A549 (cell line): Measurements from ENCODE around the gene RYR1. TPM values are rescaled to one million over a fixed set of nuclear protein-coding genes. Genes with fewer than 3 reads are reported as not detected.
A peak's percentile ranks its signal among the peaks of the same experiment; 100 is the strongest.
"Not testable (repeated sequence)": the region's sequence is repeated elsewhere in the genome, so short reads cannot be mapped to it uniquely, and the experiment has no call there.

Experiments used
- ATAC-seq, 2 experiments: fragments of 200-7000 bp in 1 of 2; fragments of >200 bp in 1 of 2; cut with Nextera tagmentation in 1 of 2; cut with Tn5 transposase in 1 of 2; 3 replicates each; pipeline versions ENCODE4 v1.8.0 to v1.9.1; 2018 to 2020; ENCODE audit warnings: mild to moderate bottlenecking in 1 of 2, moderate library complexity in 1 of 2
- CTCF ChIA-PET: fragments of 300-600 bp; sonication (Branson Sonifier 250); formaldehyde crosslinking; extraction: SDS; loops from one replicate; lab custom pipeline; 2021; ENCODE audit warnings: antibody characterized with exemption, inconsistent platforms; lab: Yijun Ruan, JAX
- POLR2A ChIA-PET: fragments of 350-600 bp; formaldehyde crosslinking; extraction: SDS; loops from one replicate; lab custom pipeline; 2021; ENCODE audit warnings: antibody characterized with exemption, inconsistent platforms; lab: Yijun Ruan, JAX
- DNase-seq, 2 experiments: peaks; one replicate each; pipeline versions ENCODE4 v3.0.0 to v3.0.0-alpha.2; 2011 to 2016; ENCODE audit warnings: low read depth in 1 of 2, low spot score in 1 of 2
- FAIRE-seq: peaks from 2 replicates; lab custom pipeline; 2011; peaks lifted over from hg19 to GRCh38; lab: Jason Lieb, UNC
- H3K27ac ChIP-seq, 2 experiments: fragments of >200 bp; sonication (Bioruptor Twin); formaldehyde crosslinking; 3 replicates each; pipeline ENCODE4 v1.5.1; 2016 to 2017
- H3K4me1 ChIP-seq: fragments of >200 bp; sonication (Bioruptor Twin); formaldehyde crosslinking; 3 replicates; pipeline ENCODE4 v1.6.1; 2016
- H3K4me2 ChIP-seq: fragments of >200 bp; sonication (Bioruptor Twin); formaldehyde crosslinking; 3 replicates; pipeline ENCODE4 v1.6.1; 2016
- H3K4me3 ChIP-seq: fragments of >200 bp; sonication (Bioruptor Twin); formaldehyde crosslinking; 3 replicates; pipeline ENCODE4 v1.5.1; 2016
- H3K9me3 ChIP-seq: fragments of >200 bp; sonication (Bioruptor Twin); formaldehyde crosslinking; 3 replicates; pipeline ENCODE4 v1.6.1; 2016
- CHD2 ChIP-seq: fragments of 150-350 bp; IDR thresholded peaks from 2 replicates; pipeline ENCODE4 v1.6.1; 2014; ENCODE audit warnings: low read length; ENCODE audit not compliant: partially characterized antibody
- ELK1 ChIP-seq: fragments of 150-350 bp; IDR thresholded peaks from 2 replicates; pipeline ENCODE4 v1.6.1; 2014; ENCODE audit warnings: low read depth, mild to moderate bottlenecking, low read length
- FOSL2 ChIP-seq, 2 experiments: fragments of 450-650 bp in 1 of 2; fragments of >200 bp in 1 of 2; sonication (Bioruptor Twin) in 1 of 2; formaldehyde crosslinking; IDR thresholded peaks; 2 replicates each; pipeline versions ENCODE4 v1.5.0 to v1.6.1; 2016 to 2020; ENCODE audit warnings: mild to moderate bottlenecking in 1 of 2, moderate library complexity in 1 of 2
- GATA3 ChIP-seq: IDR thresholded peaks from 2 replicates; pipeline ENCODE4 v1.6.1; 2012; ENCODE audit warnings: borderline replicate concordance
- HEYL ChIP-seq: fragments of 250-450 bp; sonication (Bioruptor Pico); IDR thresholded peaks from 2 replicates; pipeline ENCODE4 v1.8.0; 2021; ENCODE audit warnings: mild to moderate bottlenecking, moderate library complexity
- JUN ChIP-seq, 2 experiments: fragments of >200 bp; sonication (Bioruptor Twin); formaldehyde crosslinking; IDR thresholded peaks; 2 replicates in 1 of 2; 3 replicates in 1 of 2; pipeline ENCODE4 v1.6.1; 2016 to 2017
- MAFK ChIP-seq: fragments of 450-650 bp; IDR thresholded peaks from 2 replicates; pipeline ENCODE4 v1.6.1; 2014; ENCODE audit not compliant: partially characterized antibody
- MAZ ChIP-seq: fragments of 150-350 bp; IDR thresholded peaks from 2 replicates; pipeline ENCODE4 v1.6.1; 2014; ENCODE audit warnings: antibody characterized with exemption, low read depth, low read length, borderline replicate concordance
- NR3C1 ChIP-seq: fragments of >200 bp; sonication (Bioruptor Twin); formaldehyde crosslinking; IDR thresholded peaks from 3 replicates; pipeline ENCODE4 v1.6.1; 2017
- POLR2A ChIP-seq: IDR thresholded peaks from 2 replicates; pipeline ENCODE4 v1.6.1; 2012; ENCODE audit warnings: mild to moderate bottlenecking, low read length
- POLR2AphosphoS2 ChIP-seq: conservative IDR thresholded peaks from 2 replicates; pipeline ENCODE4 v1.6.1; 2012; ENCODE audit warnings: low read length, improper control_type of control experiment, inconsistent platforms
- RAD21 ChIP-seq, 2 experiments: fragments of >200 bp in 1 of 2; sonication (Bioruptor Twin) in 1 of 2; formaldehyde crosslinking in 1 of 2; IDR thresholded peaks in 1 of 2; conservative IDR thresholded peaks in 1 of 2; 2 replicates in 1 of 2; 3 replicates in 1 of 2; pipeline ENCODE4 v1.6.1; 2012 to 2018; ENCODE audit warnings: inconsistent platforms in 1 of 2
- RARB ChIP-seq: fragments of 250-450 bp; sonication (Bioruptor Pico); IDR thresholded peaks from 2 replicates; pipeline ENCODE4 v1.8.0; 2021; ENCODE audit warnings: mild to moderate bottlenecking, moderate library complexity
- RCOR1 ChIP-seq: fragments of 150-350 bp; IDR thresholded peaks from 2 replicates; pipeline ENCODE4 v1.6.1; 2014; ENCODE audit warnings: antibody characterized with exemption, low read length, low read depth
- REST ChIP-seq: fragments of 200-600 bp; sonication (generic); IDR thresholded peaks from 2 replicates; pipeline ENCODE4 v1.6.1; 2016; ENCODE audit warnings: antibody characterized with exemption, mild to moderate bottlenecking, moderate library complexity
- RNF2 ChIP-seq: fragments of 200-600 bp; sonication (generic); IDR thresholded peaks from 2 replicates; pipeline ENCODE4 v1.6.1; 2016; ENCODE audit warnings: low read depth, mild to moderate bottlenecking, antibody characterized with exemption, moderate library complexity, borderline replicate concordance
- SMC3 ChIP-seq: fragments of >200 bp; sonication (Bioruptor Twin); formaldehyde crosslinking; IDR thresholded peaks from 3 replicates; pipeline ENCODE4 v1.6.1; 2018; ENCODE audit warnings: inconsistent platforms
- SREBF2 ChIP-seq: fragments of 450-650 bp; IDR thresholded peaks from 2 replicates; pipeline ENCODE4 v1.6.1; 2014; ENCODE audit warnings: mild to moderate bottlenecking, moderate library complexity
- USF2 ChIP-seq: fragments of 450-650 bp; IDR thresholded peaks from 2 replicates; pipeline ENCODE4 v1.6.1; 2014; ENCODE audit warnings: antibody characterized with exemption
- ZFP36 ChIP-seq: fragments of 450-650 bp; IDR thresholded peaks from 2 replicates; pipeline ENCODE4 v1.6.1; 2014; ENCODE audit warnings: borderline replicate concordance; ENCODE audit not compliant: partially characterized antibody
- ZSCAN20 ChIP-seq: fragments of 250-450 bp; sonication (Bioruptor Pico); IDR thresholded peaks from 2 replicates; pipeline ENCODE4 v1.8.0; 2022; ENCODE audit warnings: mild to moderate bottlenecking, moderate library complexity
- WGBS: methylation state at CpG from one replicate; pipeline ENCODE4 v1.1.6; 2017; ENCODE audit errors: missing lambda C conversion rate; 5-methylcytosine and 5-hydroxymethylcytosine counted together
- polyA plus RNA-seq, 4 experiments: library from polyadenylated mRNA; depleted of rRNA in 3 of 4; stranded (reverse); fragments of >200 nt; fragmentation: RNase III in 1 of 4; extraction: RNeasy Plus Mini Kit Qiagen cat#74134 plus additional on column Dnase treatment in 1 of 4; gene quantifications; 2 replicates in 3 of 4; 3 replicates in 1 of 4; pipeline ENCODE4 v1.2.3, GENCODE V29; 2011 to 2017

RYR1 gene
- polyA plus RNA-seq, 2 of the 4 experiments (the other 2 are of a cell fraction): 1.4 to 3.1 TPM

- peaks cover 15% of the 10 kb centered on the region for H3K4me1 ChIP-seq
- H3K9me3 ChIP-seq: no peaks in the 10 kb centered on the region
- ATAC-seq (no peak), DNase-seq (no peak), FAIRE-seq (no peak)
- POLR2A ChIA-PET: no interaction called here
- CTCF ChIA-PET: interaction anchor here (0.9 to 12.7 kb wide), 13 partner anchors 10 to 441 kb away, joined by 3 to 160 read pairs (median 30); partner anchors contain the start of genes CCER2, FAM98C, MRPS12 and SARS2
- H3K4me2 ChIP-seq: no peak overlapping the region
- no peak overlapping the region for H3K27ac ChIP-seq
- no peak overlapping the region for H3K4me3 ChIP-seq
- 83% methylated on average over 19 of the region's 19 CpGs for WGBS
- no peak for TF ChIP-seq POLR2A
- no peak for TF ChIP-seq SMC3
- TF ChIP-seq ELK1: no peak
- no peak for TF ChIP-seq RAD21 (conservative IDR thresholded peaks at IDR 0.05 in 1 of 2, IDR thresholded peaks at IDR 0.05 in 1 of 2)
- TF ChIP-seq RNF2: no peak
- no peak for TF ChIP-seq MAZ
- TF ChIP-seq FOSL2 (IDR thresholded peaks at IDR 0.05): no peak
- peak; percentile 40; the same call in 1 of the 2 replicates for TF ChIP-seq FOSL2 (CRISPR knock-in tag; IDR thresholded peaks at IDR 0.05)
- TF ChIP-seq RARB: no peak
These were observed 78.8 kb downstream of the RYR1 start for GRCh38 chr19:38512277-38512676.

GRCh38 chr19:38513156-38513555 is 79.7 kb downstream of the RYR1 start:
- not testable (repeated sequence) for H3K27ac ChIP-seq, H3K4me2 ChIP-seq, H3K4me1 ChIP-seq, ATAC-seq, H3K9me3 ChIP-seq, H3K4me3 ChIP-seq, FAIRE-seq, DNase-seq
- ChIA-PET CTCF (interaction anchor here (0.6 to 12.7 kb wide), 17 partner anchors 8 to 554 kb away, joined by 3 to 160 read pairs (median 23); partner anchors contain the start of genes CCER2, FAM98C, MRPS12 and SARS2), POLR2A (interaction anchor here (0.7 kb wide), 2 partner anchors 105 to 121 kb away, joined by 3 read pairs; no protein-coding TSS in a partner anchor)
- WGBS: 79% methylated on average over 6 of the region's 6 CpGs

- Histone ChIP-seq H3K27ac (no peak overlapping the region), H3K4me3 (no peak overlapping the region), H3K9me3 (no peaks in the 10 kb centered on the region), H3K4me2 (no peak overlapping the region), H3K4me1 (peaks cover 8% of the 10 kb centered on the region; the same call in 2 of the 3 replicates)
- WGBS: 43% methylated on average over 3 of the region's 3 CpGs
- CTCF ChIA-PET: interaction anchor here (0.6 to 12.7 kb wide), 29 partner anchors 9 to 420 kb away, joined by 3 to 160 read pairs (median 4); partner anchors contain the start of genes CAPN12, CCER2, EIF3K and FAM98C
- peak; percentile 93 for FAIRE-seq
- TF ChIP-seq SMC3: no peak
- TF ChIP-seq JUN (IDR thresholded peaks at IDR 0.05): no peak
- TF ChIP-seq POLR2AphosphoS2: no peak
- ATAC-seq: no peak
- no peak for DNase-seq
- POLR2A ChIA-PET: interaction anchor here (0.7 to 1.0 kb wide), 4 partner anchors 105 to 417 kb away, joined by 3 read pairs; partner anchors contain the start of gene MRPS12
These were observed 80.3 kb downstream of the RYR1 start for GRCh38 chr19:38513762-38514167.

- ATAC-seq: peak; percentile 78 to 94
- ChIA-PET POLR2A (interaction anchor here (1.0 to 1.7 kb wide), 3 partner anchors 119 to 416 kb away, joined by 3 to 9 read pairs (median 4); partner anchors contain the start of genes MRPS12 and SARS2), CTCF (interaction anchor here (0.6 to 12.7 kb wide), 82 partner anchors 8 to 483 kb away, joined by 3 to 160 read pairs (median 4); partner anchors contain the start of genes CAPN12, CCER2, EIF3K and FAM98C)
- peak; percentile 94 for FAIRE-seq
- Histone ChIP-seq H3K27ac (peak overlapping the region; percentile 15 to 54; a peak in 4 of 6 replicates), H3K4me3 (no peak overlapping the region), H3K9me3 (no peaks in the 10 kb centered on the region), H3K4me2 (peak overlapping the region; percentile 80), H3K4me1 (peaks cover 8% of the 10 kb centered on the region; the same call in 2 of the 3 replicates)
- WGBS: 22% methylated on average over 32 of the region's 32 CpGs
- peak; percentile 83 to 98 for DNase-seq
- TF ChIP-seq POLR2AphosphoS2 (no peak), ZFP36 (no peak), SMC3 (peak; percentile 96), SREBF2 (no peak), MAZ (no peak), USF2 (peak; percentile 26; the same call in 1 of the 2 replicates), MAFK (no peak), HEYL (CRISPR knock-in tag) (no peak), ZSCAN20 (no peak), RAD21 (conservative IDR thresholded peaks at IDR 0.05 in 1 of 2, IDR thresholded peaks at IDR 0.05 in 1 of 2) (peak; percentile 98 to 99), NR3C1 (no peak), REST (no peak), RCOR1 (no peak), GATA3 (no peak), CHD2 (no peak)
These were observed 81.5 kb downstream of the RYR1 start for GRCh38 chr19:38514812-38515633.
